SKM-1 (cell line): ENCODE results near the gene PROCA1.
"Not testable (repeated sequence)": the region's sequence is repeated elsewhere in the genome, so short reads cannot be mapped to it uniquely, and the experiment has no call there.

Source experiments
- DNase-seq: peaks from one replicate; lab custom pipeline; 2025; ENCODE audit not compliant: unreplicated experiment; lab: John Stamatoyannopoulos, UW

The PROCA1 gene

GRCh38 chr17:28725660-28726225, 14.1 kb upstream of the PROCA1 start:
- DNase-seq: no peak

DNA sequence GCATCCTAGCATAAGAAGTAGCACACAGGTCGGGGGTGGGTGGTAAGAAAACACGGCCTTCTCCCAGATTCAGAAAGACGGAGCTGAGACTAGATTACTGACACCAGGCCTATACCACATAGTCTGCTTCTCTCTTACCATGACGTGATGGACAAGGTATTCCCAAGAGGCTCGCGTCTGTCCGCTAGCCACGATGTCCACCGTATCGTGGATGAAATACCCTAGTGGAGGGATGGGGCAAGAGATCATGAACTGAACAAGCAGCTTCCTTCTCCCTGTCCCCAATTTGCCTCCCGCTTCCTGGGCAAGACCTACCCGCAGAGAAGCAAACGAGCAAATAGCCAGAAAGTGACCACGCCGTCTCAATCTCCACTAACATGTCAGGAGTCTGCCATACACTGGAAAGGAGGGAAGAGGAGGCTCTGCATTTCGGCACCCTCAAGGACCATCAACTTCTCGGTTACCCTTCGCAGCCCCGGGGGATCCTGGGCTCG, 13.5 kb upstream of the PROCA1 start:
- DNase-seq: no peak

GRCh38 chr17:28724500-28725165, 12.9 kb upstream of the PROCA1 start:
- DNase-seq: no peak

DNA sequence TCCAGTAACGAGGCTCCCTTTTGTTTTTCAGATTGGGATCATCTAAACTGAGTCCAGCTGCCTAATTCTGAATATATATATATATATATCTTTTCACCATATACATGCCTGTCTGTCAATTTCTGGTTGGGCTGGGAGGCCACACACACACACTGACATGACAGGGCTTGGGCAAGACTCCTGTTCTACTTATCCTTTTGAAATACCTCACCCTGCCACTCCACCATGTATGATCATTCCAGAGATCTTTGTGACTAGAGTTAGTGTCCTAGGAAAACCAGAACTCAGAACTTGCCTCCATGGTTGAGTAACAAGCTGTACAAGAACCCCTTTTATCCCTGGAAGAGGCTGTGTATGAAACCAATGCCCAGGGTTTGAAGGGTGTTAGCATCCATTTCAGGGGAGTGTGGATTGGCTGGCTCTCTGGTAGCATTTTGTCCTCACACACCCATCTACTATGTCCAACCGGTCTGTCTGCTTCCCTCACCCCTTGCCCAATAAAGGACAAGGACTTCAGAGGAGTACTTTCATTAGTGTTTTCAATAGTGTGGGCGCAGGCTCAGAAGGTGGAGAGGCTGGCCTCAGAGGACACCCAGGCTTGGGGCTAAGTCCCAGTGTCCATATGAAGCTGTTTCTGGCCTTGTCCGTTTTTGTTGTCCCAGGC, 12.3 kb upstream of the PROCA1 start:
- not testable (repeated sequence) for DNase-seq

- no peak for DNase-seq
Observed at GRCh38 chr17:28723159-28723835, 11.6 kb upstream of the PROCA1 start.

GRCh38 chr17:28722417-28723158, 10.9 kb upstream of the PROCA1 start:
- DNase-seq: no peak

GRCh38 chr17:28720997-28721329, 9.3 kb upstream of the PROCA1 start:
- not testable (repeated sequence) for DNase-seq

DNA sequence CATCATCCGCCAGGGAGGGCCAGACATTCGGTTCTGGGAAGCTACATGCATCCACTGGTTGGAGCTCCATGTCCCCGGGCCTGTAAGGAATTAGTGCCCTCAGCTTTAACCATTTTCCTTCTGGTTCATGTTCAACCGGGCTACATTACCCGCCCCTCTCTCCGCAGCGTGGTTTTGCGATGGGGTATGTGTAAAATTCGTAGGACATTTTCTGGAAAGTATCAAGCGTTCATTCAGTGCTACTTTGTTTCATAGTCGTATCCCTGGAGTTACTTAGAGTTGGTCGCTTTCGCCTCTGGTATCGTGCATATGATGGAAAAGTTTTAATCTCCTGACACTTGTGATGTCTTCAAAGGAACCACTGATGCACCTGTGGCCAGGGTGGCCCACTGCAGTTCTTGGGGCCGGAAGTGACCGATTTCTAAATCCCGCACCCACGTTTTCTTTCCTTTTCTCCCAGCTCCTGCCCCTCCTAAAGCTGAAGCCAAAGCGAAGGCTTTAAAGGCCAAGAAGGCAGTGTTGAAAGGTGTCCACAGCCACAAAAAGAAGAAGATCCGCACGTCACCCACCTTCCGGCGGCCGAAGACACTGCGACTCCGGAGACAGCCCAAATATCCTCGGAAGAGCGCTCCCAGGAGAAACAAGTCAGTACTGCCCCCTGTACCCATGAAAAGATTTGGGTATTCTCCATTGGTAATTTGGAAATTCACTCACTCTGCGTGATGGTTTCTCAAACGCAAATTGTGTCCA, 8.7 kb upstream of the PROCA1 start:
- DNase-seq: peak; percentile 63

GRCh38 chr17:28719021-28719433, 7.3 kb upstream of the PROCA1 start:
- DNase-seq: no peak

- no peak for DNase-seq
Observed at GRCh38 chr17:28718333-28719020, 6.8 kb upstream of the PROCA1 start.

DNA sequence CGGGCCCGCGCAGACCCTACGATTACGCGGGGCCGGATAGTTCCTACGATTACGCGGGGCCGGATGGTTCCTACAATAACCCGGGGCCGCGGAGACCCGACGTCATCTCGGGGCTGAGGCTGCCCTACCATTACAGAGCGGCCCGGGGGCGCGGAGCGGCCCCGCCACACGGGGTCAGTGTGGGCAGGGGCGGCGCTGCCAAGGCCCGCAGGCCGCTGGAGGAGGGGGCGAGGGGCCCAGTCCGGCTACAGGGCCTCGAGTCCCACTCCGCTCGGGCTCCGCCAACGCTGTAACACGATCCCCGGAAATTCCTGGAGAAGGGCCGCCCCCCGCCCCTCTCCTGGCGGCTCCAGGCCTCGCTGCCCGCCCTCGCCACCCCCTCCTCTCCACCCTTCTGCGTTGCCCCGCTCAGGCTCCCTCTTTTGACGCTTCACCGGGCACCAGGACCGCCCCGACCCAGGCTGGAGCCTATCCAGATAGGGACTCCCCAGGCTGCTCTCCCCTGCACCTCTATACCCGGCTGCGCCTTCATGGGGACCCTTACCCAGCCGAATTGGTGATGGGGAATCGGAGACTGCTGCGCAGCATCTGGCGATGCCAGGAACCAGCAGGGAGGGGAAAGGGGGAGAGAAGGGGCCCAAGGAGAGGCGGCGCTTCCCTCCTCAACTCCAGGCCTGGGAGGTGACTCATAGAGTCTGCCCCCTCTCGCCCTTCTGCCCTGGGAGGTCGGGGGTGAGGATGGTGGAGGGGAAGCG, 6.1 kb upstream of the PROCA1 start, which contains the start of gene RAB34:
Gene RAB34, minus strand, starts transcription at position 291 of the 755 bp plus-strand sequence. CDS start 602 bp downstream, outside the sequence.
- DNase-seq: no peak

- no peak for DNase-seq
Observed at GRCh38 chr17:28716740-28717577, 5.3 kb upstream of the PROCA1 start.

DNA sequence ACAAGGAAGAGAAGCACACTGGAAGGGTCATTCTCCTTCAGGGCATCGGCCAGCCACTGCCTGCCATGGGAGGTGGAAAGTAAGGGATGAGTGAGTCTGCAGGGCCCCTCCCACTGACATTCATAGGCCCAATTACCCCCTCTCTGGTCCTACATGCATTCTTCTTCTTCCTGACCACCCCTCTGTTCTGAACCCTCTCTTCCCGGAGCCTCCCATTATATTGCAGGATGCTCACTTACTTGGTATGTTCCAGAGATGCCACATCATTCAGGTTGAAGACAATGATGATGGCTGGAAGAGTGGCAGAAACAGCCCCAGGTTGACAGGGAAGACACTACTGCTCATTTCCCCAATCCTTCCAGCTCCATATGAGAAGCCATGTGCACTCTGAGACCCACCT, 3.5 kb upstream of the PROCA1 start:
- DNase-seq: no peak

GRCh38 chr17:28714281-28714680, 2.6 kb upstream of the PROCA1 start:
- no peak for DNase-seq

- no peak for DNase-seq
Observed at GRCh38 chr17:28712705-28713415, 1.2 kb upstream of the PROCA1 start.

- no peak for DNase-seq
Observed at GRCh38 chr17:28712032-28712704, 480 bp upstream of the PROCA1 start.
